Uterus (tissue), 2 donors: ENCODE results near the gene TRAK2.
"Not testable (repeated sequence)": the region's sequence is repeated elsewhere in the genome, so short reads cannot be mapped to it uniquely, and the experiment has no call there.

Experiments
- CTCF ChIP-seq, 4 experiments: fragments of 200-600 bp in 2 of 4; fragments of 450-650 bp in 2 of 4; sonication (generic) in 2 of 4; IDR thresholded peaks; one replicate each; pipeline ENCODE4 v1.5.1; 2016 to 2019; ENCODE audit warnings: antibody characterized with exemption in 4 of 4, mild to moderate bottlenecking in 2 of 4, moderate library complexity in 1 of 4
- POLR2A ChIP-seq, 2 donors: fragments of 450-650 bp; IDR thresholded peaks; one replicate each; pipeline ENCODE4 v1.6.1; 2016; ENCODE audit warnings: antibody characterized with exemption in 2 of 2, mild to moderate bottlenecking in 1 of 2, moderate library complexity in 1 of 2

GRCh38 chr2:201430322-201430721 is 20.9 kb downstream of the TRAK2 start:
- TF ChIP-seq CTCF, POLR2A (IDR thresholded peaks at IDR 0.05): not testable (repeated sequence)
